ENCODE results near the gene SHC3.

DNA sequence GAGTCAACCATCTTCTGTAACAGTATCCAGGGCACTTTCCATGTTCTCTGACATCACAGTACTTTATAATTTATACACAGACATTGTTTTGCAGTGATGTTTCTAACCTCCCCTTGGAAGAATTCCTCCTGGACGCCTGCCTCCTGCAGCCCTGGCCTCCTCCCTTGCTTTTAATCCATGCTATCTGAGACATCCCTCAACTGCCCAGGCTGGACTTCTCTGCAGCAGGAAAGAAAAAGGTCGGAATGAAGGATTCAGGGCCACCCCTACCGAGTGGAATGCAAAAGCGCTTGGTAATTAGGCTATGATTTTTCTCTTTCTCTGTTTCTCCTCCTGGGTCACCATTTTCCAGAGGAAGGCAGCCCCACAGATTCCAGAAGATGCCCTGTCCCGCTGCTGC lies 47.0 kb upstream of the SHC3 start:
- no peak for TF ChIP-seq JUND (IDR thresholded peaks at IDR 0.05)
- no peak for TF ChIP-seq YY1 (IDR thresholded peaks at IDR 0.05; ENCODE audit: extremely low read depth, insufficient replicate concordance, low read depth, low read length)
- no peak for TF ChIP-seq SP1 (IDR thresholded peaks at IDR 0.05; ENCODE audit: low read depth)
- TF ChIP-seq EZH2 (IDR thresholded peaks at IDR 0.05) = no peak
- TF ChIP-seq CEBPB (IDR thresholded peaks at IDR 0.05; ENCODE audit: low read depth) = no peak

Measured in HCT116 (cell line).